Activated naive CD4-positive, alpha-beta T cell treated with anti-CD3 and anti-CD28 coated beads, Interleukin-2, amount 50 U/mL, for 72 hours (primary cell): ENCODE measurements around the gene C4BPB. TPM values are rescaled to one million over a fixed set of nuclear protein-coding genes. Genes with fewer than 3 reads are reported as not detected.

ENCODE experiments used
- ATAC-seq, 2 donors: fragments of 150-1000 bp; cut with Tn5 transposase; 2 replicates each; pipeline ENCODE4 v1.10.0; 2021; ENCODE audit warnings: mild to moderate bottlenecking in 2 of 2, moderate library complexity in 2 of 2
- DNase-seq, 2 donors: peaks; one replicate each; pipeline ENCODE4 v3.0.0; 2021 to 2022; ENCODE audit warnings: low spot score in 2 of 2
- H3K27ac Mint-ChIP-seq, 2 donors: one replicate each; pipeline ENCODE4 v1.8.0; 2022; ENCODE audit warnings: mild to moderate bottlenecking in 2 of 2, mixed read lengths in 2 of 2
- H3K36me3 Mint-ChIP-seq, 2 donors: one replicate each; pipeline ENCODE4 v1.8.0; 2022; ENCODE audit warnings: mixed read lengths in 2 of 2
- H3K9me3 Mint-ChIP-seq, 2 donors: one replicate each; pipeline ENCODE4 v1.8.0; 2022; ENCODE audit warnings: mixed read lengths in 2 of 2
- total RNA-seq, 2 donors: library from RNA; stranded (reverse); gene quantifications; one replicate each; pipeline ENCODE4 v1.2.3, GENCODE V29; 2022

The C4BPB gene
- total RNA-seq, 2 donors from 2014 or later = 8.3 to 8.9 TPM

GRCh38 chr1:207055386-207056001, 33.2 kb upstream of the C4BPB start:
- Mint-ChIP-seq H3K9me3 (no peaks in the 10 kb centered on the region), H3K27ac (no peak overlapping the region), H3K36me3 (peaks cover 0 to 6% of the 10 kb centered on the region in 2 donors)
- ATAC-seq (no peak), DNase-seq (no peak)

GRCh38 chr1:207056673-207057072, 32.0 kb upstream of the C4BPB start:
- peaks cover 0 to 6% of the 10 kb centered on the region in 2 donors for H3K36me3 Mint-ChIP-seq
- no peak for DNase-seq
- H3K27ac Mint-ChIP-seq = no peak overlapping the region
- H3K9me3 Mint-ChIP-seq = no peaks in the 10 kb centered on the region
- ATAC-seq = no peak

GRCh38 chr1:207058252-207058651, 30.4 kb upstream of the C4BPB start:
- H3K36me3 Mint-ChIP-seq = peaks cover under 1 to 7% of the 10 kb centered on the region in 2 donors
- no peak overlapping the region for H3K27ac Mint-ChIP-seq
- no peak for ATAC-seq
- no peaks in the 10 kb centered on the region for H3K9me3 Mint-ChIP-seq
- DNase-seq = no peak

- DNase-seq = no peak
- Mint-ChIP-seq H3K9me3 (no peaks in the 10 kb centered on the region), H3K36me3 (peaks cover 0 to 7% of the 10 kb centered on the region in 2 donors), H3K27ac (no peak overlapping the region)
- ATAC-seq = no peak
Observed at GRCh38 chr1:207058878-207059867, 29.5 kb upstream of the C4BPB start.

- peaks cover 0 to 7% of the 10 kb centered on the region in 2 donors for H3K36me3 Mint-ChIP-seq
- H3K27ac Mint-ChIP-seq = no peak overlapping the region
Observed at GRCh38 chr1:207059881-207060280, 28.8 kb upstream of the C4BPB start.

GRCh38 chr1:207060596-207060995, 28.1 kb upstream of the C4BPB start:
- ATAC-seq = no peak
- Mint-ChIP-seq H3K36me3 (peaks cover 0 to 7% of the 10 kb centered on the region in 2 donors), H3K9me3 (no peaks in the 10 kb centered on the region), H3K27ac (no peak overlapping the region)
- DNase-seq = no peak

More at GRCh38 chr1:207059881-207060280, 28.8 kb upstream of the C4BPB start:
- no peak for DNase-seq
- no peak for ATAC-seq
- no peaks in the 10 kb centered on the region for H3K9me3 Mint-ChIP-seq

- H3K36me3 Mint-ChIP-seq = peaks cover 0 to 7% of the 10 kb centered on the region in 2 donors
Observed at GRCh38 chr1:207062058-207062457, 26.6 kb upstream of the C4BPB start.

GRCh38 chr1:207063014-207063413, 25.6 kb upstream of the C4BPB start:
- Mint-ChIP-seq H3K27ac (peak overlapping the region in 1 of 2 donors; percentile 39), H3K36me3 (peaks cover 0 to 12% of the 10 kb centered on the region in 2 donors), H3K9me3 (no peaks in the 10 kb centered on the region)
- no peak for ATAC-seq
- no peak for DNase-seq

More at GRCh38 chr1:207062058-207062457, 26.6 kb upstream of the C4BPB start:
- H3K27ac Mint-ChIP-seq = no peak overlapping the region
- DNase-seq = no peak
- no peaks in the 10 kb centered on the region for H3K9me3 Mint-ChIP-seq
- ATAC-seq = no peak

GRCh38 chr1:207064561-207064960, 24.1 kb upstream of the C4BPB start:
- ATAC-seq (no peak), DNase-seq (no peak)
- H3K9me3 Mint-ChIP-seq = no peaks in the 10 kb centered on the region
- no peak overlapping the region for H3K27ac Mint-ChIP-seq
- peaks cover 7 to 12% of the 10 kb centered on the region in 2 donors for H3K36me3 Mint-ChIP-seq

- no peaks in the 10 kb centered on the region for H3K9me3 Mint-ChIP-seq
- DNase-seq = no peak
- no peak overlapping the region for H3K27ac Mint-ChIP-seq
- peaks cover 7 to 10% of the 10 kb centered on the region in 2 donors for H3K36me3 Mint-ChIP-seq
- no peak for ATAC-seq
Observed at GRCh38 chr1:207067185-207067584, 21.5 kb upstream of the C4BPB start.

- H3K27ac Mint-ChIP-seq = no peak overlapping the region
- H3K9me3 Mint-ChIP-seq = no peaks in the 10 kb centered on the region
- peaks cover 5 to 7% of the 10 kb centered on the region in 2 donors for H3K36me3 Mint-ChIP-seq
- ATAC-seq (no peak), DNase-seq (no peak)
Observed at GRCh38 chr1:207067665-207068064, 21.0 kb upstream of the C4BPB start.

- DNase-seq = no peak
- no peaks in the 10 kb centered on the region for H3K9me3 Mint-ChIP-seq
- H3K27ac Mint-ChIP-seq = peak overlapping the region; percentile 17 to 86
Observed at GRCh38 chr1:207069061-207069460, 19.6 kb upstream of the C4BPB start.

GRCh38 chr1:207069858-207070506, 18.7 kb upstream of the C4BPB start:
- peaks cover 5 to 7% of the 10 kb centered on the region in 2 donors for H3K36me3 Mint-ChIP-seq
- peak overlapping the region in 1 of 2 donors; percentile 17 for H3K27ac Mint-ChIP-seq
- no peak for ATAC-seq
- no peak for DNase-seq
- H3K9me3 Mint-ChIP-seq = no peaks in the 10 kb centered on the region

More at GRCh38 chr1:207069061-207069460, 19.6 kb upstream of the C4BPB start:
- ATAC-seq = peak; percentile 87 to 94
- peaks cover 5 to 7% of the 10 kb centered on the region in 2 donors for H3K36me3 Mint-ChIP-seq

GRCh38 chr1:207070811-207071210, 17.8 kb upstream of the C4BPB start:
- H3K9me3 Mint-ChIP-seq = no peaks in the 10 kb centered on the region
- peak overlapping the region in 1 of 2 donors; percentile 36 for H3K27ac Mint-ChIP-seq
- no peak for DNase-seq
- ATAC-seq = peak in 1 of 2 donors; percentile 58
- H3K36me3 Mint-ChIP-seq = peaks cover 5 to 7% of the 10 kb centered on the region in 2 donors

- ATAC-seq (no peak), DNase-seq (no peak)
- Mint-ChIP-seq H3K27ac (peak overlapping the region in 1 of 2 donors; percentile 36), H3K9me3 (no peaks in the 10 kb centered on the region), H3K36me3 (peaks cover 5 to 7% of the 10 kb centered on the region in 2 donors)
Observed at GRCh38 chr1:207071426-207071825, 17.2 kb upstream of the C4BPB start.

- ATAC-seq = no peak
- no peak for DNase-seq
- Mint-ChIP-seq H3K27ac (no peak overlapping the region), H3K36me3 (peaks cover 4 to 7% of the 10 kb centered on the region in 2 donors), H3K9me3 (no peaks in the 10 kb centered on the region)
Observed at GRCh38 chr1:207072233-207072632, 16.4 kb upstream of the C4BPB start.
